Body of pancreas (tissue), 4 donors: ENCODE data around the gene MGLL.

ENCODE experiments used
- CTCF ChIP-seq, 7 experiments: fragments of 450-650 bp in 4 of 7; fragments of 200-600 bp in 3 of 7; sonication (generic) in 3 of 7; IDR thresholded peaks; one replicate each; pipeline ENCODE4 v1.5.1; 2016 to 2019; ENCODE audit warnings: antibody characterized with exemption in 7 of 7
- POLR2A ChIP-seq, 3 donors: fragments of 450-650 bp; IDR thresholded peaks; one replicate each; pipeline ENCODE4 v1.6.1; 2016; ENCODE audit warnings: antibody characterized with exemption in 3 of 3, mild to moderate bottlenecking in 2 of 3

GRCh38 chr3:127796045-127796830 lies 26.1 kb downstream of the MGLL start:
- TF ChIP-seq CTCF (IDR thresholded peaks at IDR 0.05) (no peak), POLR2A (IDR thresholded peaks at IDR 0.05) (no peak)
